ENCODE measurements around the gene LRRC4.
A peak's percentile ranks its signal among the peaks of the same experiment; 100 is the strongest.

LRRC4 gene

GRCh38 chr7:128034825-128035224, 3.6 kb upstream of the LRRC4 start:
- DNase-seq = no peak
- no peaks in the 10 kb centered on the region for H3K9me3 ChIP-seq (ENCODE audit: control insufficient read depth, low read length)
- H3K27ac ChIP-seq (ENCODE audit: insufficient read depth, low read length, poor library complexity, severe bottlenecking) = no peak overlapping the region
- H3K4me3 ChIP-seq (ENCODE audit: insufficient read depth, low read depth, low read length, poor library complexity, severe bottlenecking) = no peak overlapping the region
- H3K36me3 ChIP-seq (ENCODE audit: control insufficient read depth, insufficient read depth, low read length) = no peaks in the 10 kb centered on the region
- peaks cover 7% of the 10 kb centered on the region for H3K4me1 ChIP-seq (ENCODE audit: control insufficient read depth, insufficient read depth, low read length, poor library complexity, severe bottlenecking)
- no peaks in the 10 kb centered on the region for H3K27me3 ChIP-seq (replicated peaks; ENCODE audit: control insufficient read depth, insufficient read depth, low read length, poor library complexity, severe bottlenecking)

- Histone ChIP-seq H3K27ac (ENCODE audit: insufficient read depth, low read length, poor library complexity, severe bottlenecking) (no peak overlapping the region), H3K9me3 (ENCODE audit: control insufficient read depth, low read length) (no peaks in the 10 kb centered on the region), H3K36me3 (ENCODE audit: control insufficient read depth, insufficient read depth, low read length) (peaks cover 4% of the 10 kb centered on the region), H3K4me1 (ENCODE audit: control insufficient read depth, insufficient read depth, low read length, poor library complexity, severe bottlenecking) (peaks cover 10% of the 10 kb centered on the region), H3K4me3 (ENCODE audit: insufficient read depth, low read depth, low read length, poor library complexity, severe bottlenecking) (no peak overlapping the region), H3K27me3 (replicated peaks; ENCODE audit: control insufficient read depth, insufficient read depth, low read length, poor library complexity, severe bottlenecking) (no peaks in the 10 kb centered on the region)
- DNase-seq = no peak
Measured at GRCh38 chr7:128033246-128033645, 2.0 kb upstream of the LRRC4 start.

- H3K27ac ChIP-seq (ENCODE audit: insufficient read depth, low read length, poor library complexity, severe bottlenecking) = no peak overlapping the region
- peaks cover 4% of the 10 kb centered on the region for H3K36me3 ChIP-seq (ENCODE audit: control insufficient read depth, insufficient read depth, low read length)
- no peak for DNase-seq
- H3K4me1 ChIP-seq (ENCODE audit: control insufficient read depth, insufficient read depth, low read length, poor library complexity, severe bottlenecking) = peaks cover 10% of the 10 kb centered on the region
- H3K9me3 ChIP-seq (ENCODE audit: control insufficient read depth, low read length) = no peaks in the 10 kb centered on the region
- H3K27me3 ChIP-seq (replicated peaks; ENCODE audit: control insufficient read depth, insufficient read depth, low read length, poor library complexity, severe bottlenecking) = no peaks in the 10 kb centered on the region
- no peak overlapping the region for H3K4me3 ChIP-seq (ENCODE audit: insufficient read depth, low read depth, low read length, poor library complexity, severe bottlenecking)
Measured at GRCh38 chr7:128032605-128033235, 1.5 kb upstream of the LRRC4 start.

GRCh38 chr7:128031901-128032604, 816 bp upstream of the LRRC4 start:
- Histone ChIP-seq H3K27ac (ENCODE audit: insufficient read depth, low read length, poor library complexity, severe bottlenecking) (no peak overlapping the region), H3K4me1 (ENCODE audit: control insufficient read depth, insufficient read depth, low read length, poor library complexity, severe bottlenecking) (peaks cover 10% of the 10 kb centered on the region), H3K9me3 (ENCODE audit: control insufficient read depth, low read length) (no peaks in the 10 kb centered on the region), H3K36me3 (ENCODE audit: control insufficient read depth, insufficient read depth, low read length) (peaks cover 4% of the 10 kb centered on the region), H3K4me3 (ENCODE audit: insufficient read depth, low read depth, low read length, poor library complexity, severe bottlenecking) (peak overlapping the region; percentile 59), H3K27me3 (replicated peaks; ENCODE audit: control insufficient read depth, insufficient read depth, low read length, poor library complexity, severe bottlenecking) (no peaks in the 10 kb centered on the region)
- DNase-seq = peak in 2 of 3 donors; percentile 8 to 9

DNA sequence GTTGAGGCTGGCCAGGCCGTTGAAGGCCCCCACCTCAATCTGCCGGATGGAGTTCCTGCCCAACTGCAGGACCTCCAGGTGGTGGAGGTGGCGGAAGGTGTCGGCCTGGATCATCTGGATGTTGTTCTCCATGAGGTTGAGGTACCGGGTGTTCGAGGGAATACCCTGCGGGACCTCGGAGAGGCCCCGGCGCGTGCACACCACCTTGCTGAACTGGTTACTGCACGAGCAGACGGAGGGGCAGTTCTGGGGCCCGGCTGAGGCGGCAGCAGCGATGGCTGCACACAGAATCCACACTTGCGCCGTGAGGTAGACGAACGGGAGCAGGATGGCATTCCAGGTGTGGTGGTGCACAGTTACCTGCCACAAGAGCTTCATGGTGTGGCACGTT, 979 bp downstream of the LRRC4 start:
- H3K27me3 ChIP-seq (replicated peaks; ENCODE audit: control insufficient read depth, insufficient read depth, low read length, poor library complexity, severe bottlenecking) = no peaks in the 10 kb centered on the region
- H3K27ac ChIP-seq (ENCODE audit: insufficient read depth, low read length, poor library complexity, severe bottlenecking) = no peak overlapping the region
- H3K4me3 ChIP-seq (ENCODE audit: insufficient read depth, low read depth, low read length, poor library complexity, severe bottlenecking) = no peak overlapping the region
- peaks cover 4% of the 10 kb centered on the region for H3K36me3 ChIP-seq (ENCODE audit: control insufficient read depth, insufficient read depth, low read length)
- peaks cover 10% of the 10 kb centered on the region for H3K4me1 ChIP-seq (ENCODE audit: control insufficient read depth, insufficient read depth, low read length, poor library complexity, severe bottlenecking)
- H3K9me3 ChIP-seq (ENCODE audit: control insufficient read depth, low read length) = no peaks in the 10 kb centered on the region
- no peak for DNase-seq

DNA sequence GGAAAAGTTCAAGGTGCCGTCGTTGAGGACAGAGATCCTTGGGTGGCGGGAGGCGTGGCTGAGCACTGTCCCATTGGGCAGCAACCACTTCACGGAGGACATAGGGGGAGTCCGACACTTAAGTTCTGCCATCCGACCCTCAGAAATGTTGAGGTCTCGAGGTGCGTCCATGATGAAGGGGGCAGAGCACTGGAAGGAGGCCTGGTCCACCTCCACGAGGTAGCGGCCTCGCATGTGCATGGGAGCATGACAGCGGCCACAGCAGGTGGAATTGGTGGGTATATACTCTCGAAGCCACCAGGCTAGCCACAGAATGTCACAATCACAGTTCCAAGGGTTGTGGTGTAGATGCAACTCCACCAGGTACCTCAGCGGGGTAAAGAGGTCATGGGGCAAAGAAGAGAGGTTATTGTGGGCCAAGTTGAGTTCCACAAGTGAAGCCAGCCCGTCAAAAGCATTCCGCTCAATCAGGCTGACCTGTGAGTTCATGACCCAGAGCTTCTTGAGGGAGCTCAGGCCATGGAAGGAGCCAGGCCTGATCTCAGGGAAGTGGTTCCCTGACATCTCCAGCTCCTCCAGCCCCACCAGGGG, 1.7 kb downstream of the LRRC4 start:
- Histone ChIP-seq H3K27ac (ENCODE audit: insufficient read depth, low read length, poor library complexity, severe bottlenecking) (no peak overlapping the region), H3K36me3 (ENCODE audit: control insufficient read depth, insufficient read depth, low read length) (peaks cover 4% of the 10 kb centered on the region), H3K4me3 (ENCODE audit: insufficient read depth, low read depth, low read length, poor library complexity, severe bottlenecking) (no peak overlapping the region), H3K4me1 (ENCODE audit: control insufficient read depth, insufficient read depth, low read length, poor library complexity, severe bottlenecking) (peaks cover 10% of the 10 kb centered on the region), H3K27me3 (replicated peaks; ENCODE audit: control insufficient read depth, insufficient read depth, low read length, poor library complexity, severe bottlenecking) (no peaks in the 10 kb centered on the region), H3K9me3 (ENCODE audit: control insufficient read depth, low read length) (no peaks in the 10 kb centered on the region)
- no peak for DNase-seq

DNA sequence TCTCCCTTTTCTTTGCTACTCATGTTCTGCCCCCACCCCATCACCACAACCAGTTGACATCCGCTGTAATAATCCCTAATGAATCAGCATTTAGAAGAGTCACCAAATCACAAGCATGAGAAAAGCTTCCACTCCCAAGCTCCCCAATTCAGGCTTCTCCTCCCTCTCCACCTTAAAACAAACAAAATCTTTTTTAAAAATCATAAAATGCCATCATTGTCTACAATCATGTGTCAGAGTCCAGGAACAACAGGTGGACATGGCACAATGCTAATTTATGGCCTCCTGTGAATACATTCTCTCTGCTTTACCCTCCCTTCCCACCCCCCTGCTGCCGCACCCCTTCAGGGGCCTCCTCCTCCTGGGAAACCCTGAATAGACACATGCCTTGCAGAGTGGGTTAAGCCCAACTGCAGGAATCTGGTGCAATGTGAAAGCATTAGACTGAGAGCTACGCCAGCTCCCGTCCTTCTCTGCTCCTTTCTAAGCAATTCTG, 3.7 kb downstream of the LRRC4 start:
- Histone ChIP-seq H3K27me3 (replicated peaks; ENCODE audit: control insufficient read depth, insufficient read depth, low read length, poor library complexity, severe bottlenecking) (no peaks in the 10 kb centered on the region), H3K4me3 (ENCODE audit: insufficient read depth, low read depth, low read length, poor library complexity, severe bottlenecking) (no peak overlapping the region), H3K36me3 (ENCODE audit: control insufficient read depth, insufficient read depth, low read length) (peaks cover 4% of the 10 kb centered on the region), H3K9me3 (ENCODE audit: control insufficient read depth, low read length) (no peaks in the 10 kb centered on the region), H3K27ac (ENCODE audit: insufficient read depth, low read length, poor library complexity, severe bottlenecking) (no peak overlapping the region), H3K4me1 (ENCODE audit: control insufficient read depth, insufficient read depth, low read length, poor library complexity, severe bottlenecking) (peaks cover 10% of the 10 kb centered on the region)
- no peak for DNase-seq

GRCh38 chr7:128026551-128026950, 4.7 kb downstream of the LRRC4 start:
- DNase-seq = no peak
- Histone ChIP-seq H3K4me3 (ENCODE audit: insufficient read depth, low read depth, low read length, poor library complexity, severe bottlenecking) (no peak overlapping the region), H3K36me3 (ENCODE audit: control insufficient read depth, insufficient read depth, low read length) (peaks cover 4% of the 10 kb centered on the region), H3K4me1 (ENCODE audit: control insufficient read depth, insufficient read depth, low read length, poor library complexity, severe bottlenecking) (peaks cover 10% of the 10 kb centered on the region), H3K9me3 (ENCODE audit: control insufficient read depth, low read length) (no peaks in the 10 kb centered on the region), H3K27me3 (replicated peaks; ENCODE audit: control insufficient read depth, insufficient read depth, low read length, poor library complexity, severe bottlenecking) (no peaks in the 10 kb centered on the region), H3K27ac (ENCODE audit: insufficient read depth, low read length, poor library complexity, severe bottlenecking) (no peak overlapping the region)

DNA sequence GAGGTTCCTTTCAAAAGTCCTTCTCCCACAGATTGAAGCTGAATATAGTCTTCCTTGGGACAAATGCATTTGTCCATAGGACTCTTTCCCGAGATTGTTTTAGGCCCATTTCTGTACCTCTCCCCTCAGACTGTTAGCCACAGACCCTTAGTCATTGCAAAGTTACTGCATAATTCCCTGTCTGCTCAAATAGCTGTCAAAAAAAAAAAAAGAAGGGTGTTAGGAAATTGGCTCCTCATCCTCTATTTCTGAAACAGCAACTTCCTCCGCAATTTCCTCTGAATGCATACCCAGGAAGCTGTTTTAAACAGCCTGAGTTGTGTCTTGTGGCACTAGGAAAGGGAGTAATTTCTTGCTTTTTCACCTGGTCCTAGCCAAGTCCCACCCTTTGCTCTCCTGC, 5.4 kb downstream of the LRRC4 start:
- Histone ChIP-seq H3K27ac (ENCODE audit: insufficient read depth, low read length, poor library complexity, severe bottlenecking) (no peak overlapping the region), H3K4me1 (ENCODE audit: control insufficient read depth, insufficient read depth, low read length, poor library complexity, severe bottlenecking) (peaks cover 10% of the 10 kb centered on the region), H3K4me3 (ENCODE audit: insufficient read depth, low read depth, low read length, poor library complexity, severe bottlenecking) (no peak overlapping the region), H3K27me3 (replicated peaks; ENCODE audit: control insufficient read depth, insufficient read depth, low read length, poor library complexity, severe bottlenecking) (no peaks in the 10 kb centered on the region), H3K9me3 (ENCODE audit: control insufficient read depth, low read length) (no peaks in the 10 kb centered on the region), H3K36me3 (ENCODE audit: control insufficient read depth, insufficient read depth, low read length) (peaks cover 5% of the 10 kb centered on the region)
- no peak for DNase-seq

- peaks cover 10% of the 10 kb centered on the region for H3K36me3 ChIP-seq (ENCODE audit: control insufficient read depth, insufficient read depth, low read length)
- DNase-seq = no peak
- H3K27me3 ChIP-seq (replicated peaks; ENCODE audit: control insufficient read depth, insufficient read depth, low read length, poor library complexity, severe bottlenecking) = no peaks in the 10 kb centered on the region
- H3K9me3 ChIP-seq (ENCODE audit: control insufficient read depth, low read length) = no peaks in the 10 kb centered on the region
- H3K4me3 ChIP-seq (ENCODE audit: insufficient read depth, low read depth, low read length, poor library complexity, severe bottlenecking) = no peak overlapping the region
- no peak overlapping the region for H3K27ac ChIP-seq (ENCODE audit: insufficient read depth, low read length, poor library complexity, severe bottlenecking)
- peaks cover 7% of the 10 kb centered on the region for H3K4me1 ChIP-seq (ENCODE audit: control insufficient read depth, insufficient read depth, low read length, poor library complexity, severe bottlenecking)
Measured at GRCh38 chr7:128025380-128025779, 5.9 kb downstream of the LRRC4 start.

Measured in effector memory CD4-positive, alpha-beta T cell (primary cell).